ENCODE data around the gene FHL2.

DNA sequence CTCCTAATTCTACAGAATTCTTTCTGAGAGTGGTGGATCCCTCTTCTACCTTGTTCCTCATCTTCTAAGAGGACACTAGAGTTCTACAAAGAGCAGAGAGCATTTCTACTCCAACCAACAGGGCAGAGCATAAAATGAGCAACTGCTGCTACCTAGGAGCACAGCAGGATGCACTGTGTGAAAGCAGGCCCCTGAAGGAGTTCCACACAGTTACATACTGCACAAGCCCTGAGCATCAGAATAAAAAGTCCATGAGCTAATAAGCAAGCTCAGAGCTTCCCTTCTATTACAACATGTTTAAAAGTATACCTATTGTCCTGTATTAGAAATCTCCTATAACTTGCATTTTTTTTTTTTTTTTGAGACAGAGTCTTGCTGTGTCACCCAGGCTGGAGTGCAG, 8.4 kb downstream of the FHL2 start:
- TF ChIP-seq GATA2 (IDR thresholded peaks at IDR 0.05; ENCODE audit: low read depth, low read length) (no peak), GATA3 (IDR thresholded peaks at IDR 0.05; ENCODE audit: low read depth, low read length) (no peak)

Measured in SH-SY5Y (cell line).